GM12892 (cell line): ENCODE data around the gene CCDC149.

Experiments
- DNase-seq: peaks from one replicate; pipeline ENCODE4 v3.0.0; 2011; ENCODE audit not compliant: insufficient read length
- FAIRE-seq: peaks from 2 replicates; lab custom pipeline; 2011; peaks lifted over from hg19 to GRCh38; lab: Jason Lieb, UNC
- POLR2A ChIP-seq: IDR thresholded peaks from 2 replicates; pipeline ENCODE4 v1.6.1; 2011; ENCODE audit warnings: low read depth, low read length, control low read depth
- POLR2AphosphoS5 ChIP-seq: IDR thresholded peaks from 2 replicates; pipeline ENCODE4 v1.6.1; 2011; ENCODE audit warnings: low read depth, low read length, control low read depth
- TAF1 ChIP-seq: IDR thresholded peaks from 2 replicates; pipeline ENCODE4 v1.6.1; 2011; ENCODE audit warnings: low read depth, mild to moderate bottlenecking, control low read depth, low read length, borderline replicate concordance

CCDC149 gene

GRCh38 chr4:24768006-24768405 is 144.8 kb downstream of the CCDC149 start:
- no peak for TF ChIP-seq TAF1
- no peak for TF ChIP-seq POLR2AphosphoS5
- no peak for TF ChIP-seq POLR2A
- DNase-seq = no peak
- FAIRE-seq = peak; percentile 60

- DNase-seq (no peak), FAIRE-seq (no peak)
- no peak for TF ChIP-seq TAF1
- no peak for TF ChIP-seq POLR2A
- no peak for TF ChIP-seq POLR2AphosphoS5
These were observed 147.4 kb downstream of the CCDC149 start for GRCh38 chr4:24765376-24765988.

- DNase-seq (no peak), FAIRE-seq (no peak)
- TF ChIP-seq TAF1 = no peak
- TF ChIP-seq POLR2A = no peak
- no peak for TF ChIP-seq POLR2AphosphoS5
These were observed 148.5 kb downstream of the CCDC149 start for GRCh38 chr4:24764345-24764744.

GRCh38 chr4:24763631-24764297 is 149.1 kb downstream of the CCDC149 start:
- DNase-seq (no peak), FAIRE-seq (peak; percentile 14)
- TF ChIP-seq POLR2A (no peak), POLR2AphosphoS5 (no peak), TAF1 (no peak)
